Measurements from ENCODE around the gene TLE3.
"Not testable (repeated sequence)": the region's sequence is repeated elsewhere in the genome, so short reads cannot be mapped to it uniquely, and the experiment has no call there.

The TLE3 gene

GRCh38 chr15:70125605-70126004, 27.9 kb upstream of the TLE3 start:
- no peak for DNase-seq (ENCODE audit: low spot score)

GRCh38 chr15:70121624-70122302, 24.0 kb upstream of the TLE3 start:
- DNase-seq (ENCODE audit: low spot score), result no peak

- DNase-seq (ENCODE audit: low spot score), result no peak
These were observed 23.4 kb upstream of the TLE3 start for GRCh38 chr15:70120958-70121623.

- no peak for DNase-seq (ENCODE audit: low spot score)
These were observed 22.3 kb upstream of the TLE3 start for GRCh38 chr15:70119911-70120508.

DNA sequence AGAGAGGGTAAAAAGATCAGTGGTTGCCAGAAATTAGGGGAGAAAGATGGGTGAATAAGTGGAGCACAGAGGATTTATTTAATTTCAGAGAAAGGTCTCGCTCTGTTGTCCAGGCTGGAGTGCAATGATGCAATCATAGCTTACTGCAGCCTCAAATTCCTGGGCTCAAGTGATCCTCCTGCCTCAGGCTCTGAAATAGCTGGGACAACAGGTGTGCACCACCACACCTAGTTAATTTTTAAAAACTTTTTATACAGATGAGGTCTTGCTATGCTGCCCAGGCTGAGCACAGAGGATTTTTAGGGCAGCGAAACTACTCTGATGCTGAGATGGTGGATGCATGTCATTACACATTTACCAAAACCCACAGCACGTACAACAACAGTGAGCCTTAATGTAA, 20.9 kb upstream of the TLE3 start:
- no peak for DNase-seq (ENCODE audit: low spot score)

DNA sequence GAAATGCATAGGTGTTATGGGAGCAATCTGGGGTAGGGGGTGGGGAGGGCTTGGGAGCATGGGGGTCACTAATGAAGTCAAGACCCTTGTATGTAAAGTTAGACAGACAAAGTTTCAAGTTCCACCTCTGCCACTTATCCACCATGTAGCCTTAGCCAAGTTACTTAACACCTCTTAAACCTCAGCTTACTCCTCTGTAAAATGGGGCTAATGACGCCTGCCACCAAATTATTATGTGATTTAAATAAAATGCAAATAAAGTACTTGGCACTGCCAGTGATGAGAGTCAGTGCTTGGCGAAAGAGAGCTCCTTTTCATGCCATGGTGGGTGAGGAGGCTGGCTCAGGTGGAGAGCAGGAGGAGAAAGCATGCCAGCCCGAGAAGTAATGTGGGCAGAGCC, 18.6 kb upstream of the TLE3 start:
- no peak for DNase-seq (ENCODE audit: low spot score)

DNA sequence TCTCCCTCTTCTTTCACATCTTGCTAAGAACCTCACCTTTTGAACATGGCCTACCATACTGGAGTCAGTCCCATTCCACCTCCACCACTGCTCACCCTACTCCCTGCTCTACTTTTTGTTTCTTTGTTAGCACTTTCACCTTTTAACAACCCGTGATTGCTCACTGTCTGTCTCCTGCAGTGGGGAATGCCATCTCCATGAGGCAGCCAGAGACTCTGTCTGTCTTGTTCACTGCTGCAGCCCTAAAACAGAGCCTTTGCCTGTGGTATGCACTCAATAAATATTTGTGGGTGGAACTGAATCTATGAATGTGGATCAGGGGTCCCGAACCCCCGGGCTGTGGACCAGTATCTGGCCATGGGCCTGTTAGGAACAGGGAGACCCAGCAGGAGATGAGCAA, 16.5 kb upstream of the TLE3 start:
- no peak for DNase-seq (ENCODE audit: low spot score)

DNA sequence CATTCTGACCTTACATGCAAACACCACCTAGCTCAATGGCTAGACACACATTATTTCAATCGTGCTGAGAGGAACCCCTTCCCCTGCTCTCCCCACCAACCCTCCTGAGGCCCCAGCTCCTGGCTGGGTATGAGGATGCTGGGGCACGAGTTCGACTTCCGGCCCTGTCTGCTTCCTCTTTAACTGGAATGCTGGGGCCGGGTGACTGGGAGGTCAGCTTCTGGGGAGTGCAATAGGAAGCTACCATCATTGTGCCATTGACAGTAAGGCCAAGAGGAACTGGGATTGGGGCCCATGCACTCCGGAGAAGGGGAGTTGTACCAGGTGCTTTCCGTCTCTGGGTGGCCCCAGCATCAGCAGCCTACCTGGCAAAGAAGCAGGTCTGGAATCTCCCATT, 15.6 kb upstream of the TLE3 start:
- no peak for DNase-seq (ENCODE audit: low spot score)

- DNase-seq (ENCODE audit: low spot score), result not testable (repeated sequence)
These were observed 15.0 kb upstream of the TLE3 start for GRCh38 chr15:70112572-70113303.

DNA sequence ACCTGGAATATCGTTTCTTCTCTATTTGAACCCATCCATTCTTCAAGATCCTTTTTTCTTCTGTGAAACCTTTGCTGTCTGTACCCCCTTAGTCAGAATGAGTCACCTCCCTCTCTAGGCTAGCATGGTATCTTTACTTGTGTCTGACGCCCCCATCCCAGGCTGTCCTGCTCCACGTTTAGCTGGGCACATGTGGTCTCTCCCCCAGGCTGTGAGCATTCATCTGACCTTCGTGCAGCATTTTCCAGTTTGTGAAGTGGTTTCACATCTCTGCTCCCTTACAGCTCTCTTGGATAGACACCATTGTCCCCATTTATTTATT, 14.3 kb upstream of the TLE3 start:
- DNase-seq (ENCODE audit: low spot score), result no peak

DNA sequence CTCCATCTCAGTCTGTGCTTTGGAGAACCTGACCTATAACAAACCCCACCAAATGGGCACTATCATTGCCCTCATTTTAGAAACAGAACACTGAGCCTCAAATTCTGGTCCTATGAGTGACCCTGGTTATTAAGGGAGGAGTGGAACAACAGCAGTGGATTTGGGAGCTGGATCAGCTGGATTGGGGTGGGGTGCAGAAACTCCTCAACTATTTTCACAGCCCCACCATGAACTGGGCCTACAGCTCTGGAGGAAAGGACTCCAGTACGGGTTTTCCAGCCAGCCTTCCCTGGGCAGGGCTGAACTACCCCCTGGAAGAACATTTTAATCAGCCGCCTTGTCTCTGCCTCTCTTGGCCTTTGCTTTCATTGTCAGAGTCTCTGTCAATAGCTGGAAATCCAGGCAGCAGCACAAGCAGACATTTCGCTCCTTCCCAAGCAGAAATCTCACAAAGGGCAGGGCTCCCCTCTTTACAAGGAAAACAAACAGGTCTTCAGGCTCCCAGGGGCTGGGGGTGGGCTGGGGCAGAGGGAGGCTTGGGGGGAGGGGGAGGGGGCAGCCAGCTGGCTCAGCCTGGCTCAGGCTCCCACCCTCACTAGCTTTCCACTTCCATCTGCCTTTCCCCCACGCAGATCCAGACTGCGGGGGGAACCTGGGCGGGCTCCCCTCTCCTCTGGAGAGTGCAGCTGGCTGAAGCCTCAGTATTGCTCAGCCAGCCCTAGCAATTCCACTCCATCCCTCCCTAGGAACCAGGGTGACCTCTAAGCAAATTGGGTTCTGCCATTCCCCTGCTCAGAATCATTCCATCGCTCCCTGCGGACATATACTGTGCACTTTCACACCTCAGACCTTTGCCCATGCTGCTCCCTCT, 13.7 kb upstream of the TLE3 start:
- DNase-seq (ENCODE audit: low spot score), result peak; percentile 82

DNA sequence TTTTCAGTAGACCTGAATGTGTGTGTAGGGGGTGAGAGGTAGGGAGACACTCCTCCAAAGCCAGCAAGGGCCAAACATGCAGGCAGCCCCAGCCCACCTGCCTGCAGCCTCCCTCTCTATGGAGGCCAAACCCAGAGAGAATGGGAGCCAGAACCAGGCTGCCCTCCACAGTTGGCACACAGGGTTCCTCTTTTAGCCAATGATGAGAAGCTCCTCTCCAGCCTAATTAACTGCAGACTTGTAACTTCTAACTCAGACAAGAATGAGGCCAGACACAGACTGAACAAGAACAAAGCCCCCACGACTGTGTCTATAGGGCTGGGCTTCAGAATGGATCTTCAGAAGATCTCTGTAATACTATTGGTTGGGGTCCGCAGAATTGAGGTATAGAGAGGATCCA, 12.3 kb upstream of the TLE3 start:
- no peak for DNase-seq (ENCODE audit: low spot score)

- no peak for DNase-seq (ENCODE audit: low spot score)
These were observed 11.8 kb upstream of the TLE3 start for GRCh38 chr15:70109531-70109930.

DNA sequence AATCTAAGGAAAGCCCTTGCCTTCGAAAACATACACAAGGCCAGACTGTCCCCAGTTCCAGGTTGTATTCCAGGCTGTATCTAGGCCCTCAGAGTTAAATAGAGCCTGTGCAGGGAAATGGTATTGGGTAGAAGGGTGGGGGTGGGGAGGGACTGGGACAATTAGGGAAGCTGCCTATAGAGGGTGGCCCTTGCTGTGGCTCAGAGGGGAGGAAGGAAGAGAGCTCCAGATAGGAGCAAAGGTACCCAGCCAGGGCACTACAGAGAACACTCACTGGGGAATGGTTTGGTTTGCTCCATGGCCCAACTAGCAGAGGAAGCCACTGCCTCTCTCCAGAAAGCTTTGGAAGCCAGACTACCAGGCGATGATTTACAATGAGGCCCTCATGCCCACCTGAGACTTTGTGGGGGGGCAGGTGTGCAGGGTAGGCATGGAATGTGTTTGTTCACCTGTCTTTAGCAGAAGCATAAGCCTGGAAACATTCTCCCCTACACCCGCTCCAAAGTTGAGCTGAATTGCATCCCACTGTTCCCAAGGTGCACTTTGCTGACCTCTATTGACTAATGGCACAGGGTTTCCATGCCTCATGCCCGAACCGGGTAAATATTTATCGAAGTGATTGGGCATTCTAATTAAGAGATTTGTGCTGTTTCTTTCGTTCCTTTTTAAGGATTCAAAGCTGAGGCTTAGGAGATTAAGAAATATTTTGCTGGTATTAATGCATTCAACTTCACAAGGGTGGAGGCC, 6.3 kb upstream of the TLE3 start:
- no peak for DNase-seq (ENCODE audit: low spot score)

DNA sequence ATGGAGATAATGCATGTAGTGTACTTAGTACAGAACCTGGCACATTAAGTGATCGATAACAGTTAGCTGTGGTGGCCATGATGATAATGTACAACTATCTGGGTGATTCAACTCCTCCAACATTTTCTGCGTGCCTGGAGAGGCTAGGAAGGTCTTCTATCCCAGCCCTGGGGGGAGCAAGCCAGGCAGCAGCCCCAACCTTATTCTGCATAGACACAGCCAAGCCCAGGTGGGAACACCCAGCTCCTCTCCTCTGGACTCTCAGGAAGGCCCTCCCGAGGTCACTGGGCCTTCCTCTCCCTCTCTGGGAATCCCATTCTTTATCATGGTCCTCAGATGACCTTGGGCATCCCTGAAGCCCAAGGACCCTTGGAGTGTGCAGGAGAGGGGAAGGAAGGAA, 5.1 kb upstream of the TLE3 start:
- no peak for DNase-seq (ENCODE audit: low spot score)

- peak; percentile 93 for DNase-seq (ENCODE audit: low spot score)
These were observed 3.9 kb upstream of the TLE3 start for GRCh38 chr15:70101459-70102113.

DNA sequence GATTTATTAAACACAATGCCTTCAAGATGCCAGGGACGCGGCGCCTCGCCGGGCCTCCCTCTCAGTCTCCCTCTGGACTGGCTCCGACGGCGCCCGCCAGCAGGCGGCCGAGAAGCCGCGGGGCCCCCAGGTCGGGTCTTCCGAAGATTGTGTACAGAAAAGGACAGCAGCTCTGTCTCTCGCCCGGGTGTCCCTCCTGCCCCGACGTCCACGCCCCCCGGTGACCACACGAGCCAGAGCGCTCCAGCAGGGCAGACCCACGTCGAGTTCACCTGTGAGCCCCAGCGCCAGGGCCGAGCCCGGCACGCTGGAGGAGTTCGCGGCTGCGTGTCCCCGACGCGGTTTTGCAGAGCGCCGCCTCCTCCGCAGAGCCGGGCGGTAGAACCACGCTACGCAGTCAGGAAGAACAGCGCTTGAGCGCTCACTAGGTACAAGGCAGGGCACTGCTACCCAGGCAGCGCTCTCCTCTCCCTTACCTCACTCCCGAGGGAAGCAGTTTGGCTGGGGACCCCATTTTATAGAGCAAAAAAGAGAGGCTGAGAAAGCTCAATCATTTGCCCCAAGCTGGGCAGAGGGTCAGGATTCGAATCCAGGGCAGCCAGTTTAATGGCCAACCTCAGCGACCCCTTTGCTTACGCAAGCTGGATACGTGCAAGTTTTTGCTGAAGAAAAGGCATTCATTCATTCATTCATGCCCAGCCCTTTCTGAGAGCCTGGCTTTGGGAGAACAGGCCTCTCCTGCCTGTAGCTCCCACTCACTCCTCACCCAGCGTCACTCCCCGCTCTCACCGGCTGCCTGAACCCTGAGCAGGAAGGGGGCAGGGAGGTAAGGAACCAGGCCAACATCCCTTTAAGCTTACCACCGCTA, 3.0 kb upstream of the TLE3 start:
- no peak for DNase-seq (ENCODE audit: low spot score)

DNA sequence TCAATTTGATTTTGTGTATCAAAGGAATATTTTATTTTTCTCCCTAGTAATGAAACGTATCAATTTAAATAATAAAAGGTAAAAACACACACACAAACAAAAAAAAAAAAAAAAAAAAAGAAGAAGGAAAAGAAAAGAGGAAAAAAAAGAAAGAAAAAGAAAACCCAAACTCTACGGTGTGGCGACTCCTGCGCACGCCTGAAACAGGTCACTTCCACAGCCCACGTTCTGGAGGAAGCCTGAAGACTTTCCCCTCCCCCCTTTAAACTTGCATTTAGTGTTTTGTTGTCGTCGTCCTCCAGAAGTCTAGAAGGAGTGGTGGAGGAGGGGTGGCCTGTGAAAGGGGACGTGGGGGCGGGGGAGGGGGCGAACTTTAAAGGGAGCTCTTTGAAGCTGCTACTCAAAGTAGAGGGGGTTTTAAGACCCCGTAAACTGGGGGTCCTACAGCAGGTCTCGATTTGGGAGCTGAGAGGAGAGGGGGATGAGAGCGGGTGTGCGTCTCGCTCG, 2.3 kb upstream of the TLE3 start:
- DNase-seq (ENCODE audit: low spot score), result no peak

DNA sequence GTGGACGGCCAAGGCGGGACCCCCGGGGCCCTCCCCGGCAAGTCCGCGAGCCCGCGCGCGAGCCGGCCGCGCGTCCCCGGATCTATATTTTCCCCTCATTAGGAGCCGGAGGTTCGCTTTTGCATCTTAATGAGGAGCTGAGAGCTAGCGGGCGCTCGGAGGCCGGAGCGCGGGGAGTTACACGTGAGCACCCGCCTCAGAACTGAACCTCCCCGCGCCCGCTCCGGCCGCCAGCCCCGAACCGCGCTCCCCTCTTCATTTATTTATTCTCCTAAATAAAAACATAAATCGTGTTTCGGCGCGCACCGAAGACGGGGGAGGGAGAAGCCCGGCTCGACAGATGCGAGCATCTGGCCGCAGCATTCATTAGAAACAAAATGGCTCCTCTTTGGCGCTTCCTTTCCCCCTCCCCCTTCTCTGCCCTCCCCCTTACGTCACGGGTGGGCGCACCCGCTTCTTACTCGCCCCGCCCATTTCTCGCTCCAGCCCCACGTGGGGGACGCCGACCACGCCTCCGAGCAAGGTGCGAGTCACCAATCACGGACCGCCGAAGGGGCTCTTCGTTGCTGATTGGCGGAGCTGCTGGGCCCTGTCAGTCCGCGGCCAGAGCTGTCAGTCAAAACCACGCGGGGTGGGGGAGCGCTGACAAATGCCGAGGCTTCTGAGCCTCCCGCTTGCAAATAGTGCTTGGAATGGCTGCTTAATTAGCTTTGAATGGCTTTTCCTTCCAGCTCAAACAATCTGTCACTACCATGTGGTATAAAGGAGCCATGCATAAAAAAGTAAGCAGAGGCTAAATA, 1.6 kb upstream of the TLE3 start:
- peak; percentile 100 for DNase-seq (ENCODE audit: low spot score)
